ENCODE measurements around the gene MAGI2. TPM values are rescaled to one million over a fixed set of nuclear protein-coding genes. Genes with fewer than 3 reads are reported as not detected.

The MAGI2 gene
- total RNA-seq, 1 experiment from 2014 or later = 0.22 TPM

DNA sequence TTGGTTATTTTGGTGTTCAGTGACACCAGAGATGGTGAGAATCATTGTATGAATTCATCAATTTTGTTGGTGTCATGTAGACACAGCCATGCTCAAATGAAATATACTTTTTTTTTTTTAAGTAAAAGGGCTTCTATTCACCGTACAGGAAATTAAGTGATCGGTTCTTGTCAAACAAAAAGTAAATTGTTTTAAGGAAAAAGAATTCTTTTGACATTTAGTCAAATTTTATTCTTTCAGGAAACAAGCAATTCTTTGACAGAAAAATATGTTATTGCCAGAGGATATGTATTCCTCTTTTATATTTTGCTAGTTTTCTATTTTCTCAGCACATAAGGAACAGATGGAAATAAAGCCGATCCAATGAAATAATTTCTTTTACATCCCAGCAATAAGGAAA lies 551.9 kb downstream of the MAGI2 start:
- no peaks in the 10 kb centered on the region for H3K9me3 ChIP-seq (ENCODE audit: control insufficient read depth in 1 of 2, insufficient read depth in 1 of 2, low read depth in 1 of 2, low read length in 2 of 2)
- no peak overlapping the region for H3K4me2 ChIP-seq (ENCODE audit: low read length)
- DNase-seq (ENCODE audit: low read depth, low spot score) (no peak), ATAC-seq (no peak)
- H2AFZ ChIP-seq (ENCODE audit: low read depth, low read length, poor library complexity, severe bottlenecking) = no peak overlapping the region
- H3K27ac ChIP-seq (ENCODE audit: low read depth, low read length) = no peak overlapping the region
- no peaks in the 10 kb centered on the region for H3K79me2 ChIP-seq (ENCODE audit: insufficient read depth, low read length)
- H3K4me3 ChIP-seq (replicated peaks in 1 of 2; ENCODE audit: low read depth in 1 of 2, low read length in 2 of 2) = no peak overlapping the region
- ChIA-PET POLR2A (no interaction called here), RAD21 (ENCODE audit: low non-redundant PET in 1 of 2, low total read pairs in 2 of 2, uncharacterized antibody in 2 of 2, unreplicated experiment in 2 of 2) (no interaction called here), CTCF (no interaction called here)
- H3K4me1 ChIP-seq (ENCODE audit: control insufficient read depth in 1 of 2, insufficient read depth in 2 of 2, low read length in 2 of 2) = no peaks in the 10 kb centered on the region
- TF ChIP-seq, protein P1, sequence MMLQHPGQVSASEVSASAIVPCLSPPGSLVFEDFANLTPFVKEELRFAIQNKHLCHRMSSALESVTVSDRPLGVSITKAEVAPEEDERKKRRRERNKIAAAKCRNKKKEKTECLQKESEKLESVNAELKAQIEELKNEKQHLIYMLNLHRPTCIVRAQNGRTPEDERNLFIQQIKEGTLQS (IDR thresholded peaks at IDR 0.05) = no peak
- TF ChIP-seq POLR2AphosphoS5 (IDR thresholded peaks at IDR 0.05; ENCODE audit: low read depth, low read length) = no peak
- H3K9ac ChIP-seq (ENCODE audit: low read length) = no peak overlapping the region
- no peaks in the 10 kb centered on the region for H3K36me3 ChIP-seq (ENCODE audit: control insufficient read depth in 1 of 2, insufficient read depth in 2 of 2, low read length in 2 of 2)
- no peaks in the 10 kb centered on the region for H4K20me1 ChIP-seq (ENCODE audit: insufficient read depth)
- no peaks in the 10 kb centered on the region for H3K9me2 ChIP-seq (ENCODE audit: insufficient read depth)
- intact Hi-C loops (cut with micrococcal nuclease) = no loop called here
- no peaks in the 10 kb centered on the region for H3K27me3 ChIP-seq (ENCODE audit: insufficient read depth, low read length)
- no TSS peak for BruUV-seq (replicated peaks)

DNA sequence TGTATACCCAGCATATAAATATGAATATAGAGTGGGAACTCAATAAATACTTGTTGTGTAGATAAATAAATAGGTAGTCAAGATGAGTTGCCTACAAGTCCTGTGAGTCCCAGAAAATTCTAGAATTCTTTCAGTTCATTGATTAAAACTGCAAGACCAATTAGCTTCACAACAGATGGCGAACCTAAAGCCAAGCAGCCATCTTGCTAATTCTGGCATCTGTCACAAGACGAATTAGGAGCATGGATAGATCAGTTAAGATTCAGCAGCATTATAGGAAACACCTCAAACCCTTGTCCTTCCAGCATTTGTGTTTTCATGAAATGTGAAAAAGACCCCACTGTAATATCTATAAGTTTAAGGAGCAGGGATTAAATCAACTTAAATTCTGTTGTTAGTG lies 552.7 kb downstream of the MAGI2 start:
- CTCF ChIA-PET = no interaction called here
- no TSS peak for BruUV-seq (replicated peaks)
- TF ChIP-seq ELF1 (IDR thresholded peaks at IDR 0.05; ENCODE audit: borderline replicate concordance, low read depth) (no peak), ZNF274 (IDR thresholded peaks at IDR 0.05; ENCODE audit: low read depth, low read length) (no peak), POLR2AphosphoS5 (IDR thresholded peaks at IDR 0.05; ENCODE audit: low read depth, low read length) (no peak), YY1 (IDR thresholded peaks at IDR 0.05; ENCODE audit: extremely low read depth, insufficient replicate concordance, low read depth, low read length) (no peak), CEBPB (IDR thresholded peaks at IDR 0.05; ENCODE audit: low read depth) (no peak), FOSL1 (IDR thresholded peaks at IDR 0.05; ENCODE audit: low read depth) (no peak), EGR1 (IDR thresholded peaks at IDR 0.05; ENCODE audit: low read depth) (no peak)
- TF ChIP-seq, protein P2, sequence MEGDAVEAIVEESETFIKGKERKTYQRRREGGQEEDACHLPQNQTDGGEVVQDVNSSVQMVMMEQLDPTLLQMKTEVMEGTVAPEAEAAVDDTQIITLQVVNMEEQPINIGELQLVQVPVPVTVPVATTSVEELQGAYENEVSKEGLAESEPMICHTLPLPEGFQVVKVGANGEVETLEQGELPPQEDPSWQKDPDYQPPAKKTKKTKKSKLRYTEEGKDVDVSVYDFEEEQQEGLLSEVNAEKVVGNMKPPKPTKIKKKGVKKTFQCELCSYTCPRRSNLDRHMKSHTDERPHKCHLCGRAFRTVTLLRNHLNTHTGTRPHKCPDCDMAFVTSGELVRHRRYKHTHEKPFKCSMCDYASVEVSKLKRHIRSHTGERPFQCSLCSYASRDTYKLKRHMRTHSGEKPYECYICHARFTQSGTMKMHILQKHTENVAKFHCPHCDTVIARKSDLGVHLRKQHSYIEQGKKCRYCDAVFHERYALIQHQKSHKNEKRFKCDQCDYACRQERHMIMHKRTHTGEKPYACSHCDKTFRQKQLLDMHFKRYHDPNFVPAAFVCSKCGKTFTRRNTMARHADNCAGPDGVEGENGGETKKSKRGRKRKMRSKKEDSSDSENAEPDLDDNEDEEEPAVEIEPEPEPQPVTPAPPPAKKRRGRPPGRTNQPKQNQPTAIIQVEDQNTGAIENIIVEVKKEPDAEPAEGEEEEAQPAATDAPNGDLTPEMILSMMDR (IDR thresholded peaks at IDR 0.05 in 2 of 3, conservative IDR thresholded peaks at IDR 0.05 in 1 of 3; ENCODE audit: borderline replicate concordance in 1 of 3, insufficient read depth in 1 of 3, low read depth in 2 of 3, low read length in 2 of 3) = no peak
- TF ChIP-seq, protein P3, sequence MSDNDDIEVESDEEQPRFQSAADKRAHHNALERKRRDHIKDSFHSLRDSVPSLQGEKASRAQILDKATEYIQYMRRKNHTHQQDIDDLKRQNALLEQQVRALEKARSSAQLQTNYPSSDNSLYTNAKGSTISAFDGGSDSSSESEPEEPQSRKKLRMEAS (IDR thresholded peaks at IDR 0.05) = no peak
- TF ChIP-seq, protein P4, sequence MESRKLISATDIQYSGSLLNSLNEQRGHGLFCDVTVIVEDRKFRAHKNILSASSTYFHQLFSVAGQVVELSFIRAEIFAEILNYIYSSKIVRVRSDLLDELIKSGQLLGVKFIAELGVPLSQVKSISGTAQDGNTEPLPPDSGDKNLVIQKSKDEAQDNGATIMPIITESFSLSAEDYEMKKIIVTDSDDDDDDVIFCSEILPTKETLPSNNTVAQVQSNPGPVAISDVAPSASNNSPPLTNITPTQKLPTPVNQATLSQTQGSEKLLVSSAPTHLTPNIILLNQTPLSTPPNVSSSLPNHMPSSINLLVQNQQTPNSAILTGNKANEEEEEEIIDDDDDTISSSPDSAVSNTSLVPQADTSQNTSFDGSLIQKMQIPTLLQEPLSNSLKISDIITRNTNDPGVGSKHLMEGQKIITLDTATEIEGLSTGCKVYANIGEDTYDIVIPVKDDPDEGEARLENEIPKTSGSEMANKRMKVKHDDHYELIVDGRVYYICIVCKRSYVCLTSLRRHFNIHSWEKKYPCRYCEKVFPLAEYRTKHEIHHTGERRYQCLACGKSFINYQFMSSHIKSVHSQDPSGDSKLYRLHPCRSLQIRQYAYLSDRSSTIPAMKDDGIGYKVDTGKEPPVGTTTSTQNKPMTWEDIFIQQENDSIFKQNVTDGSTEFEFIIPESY (IDR thresholded peaks at IDR 0.05; ENCODE audit: extremely low read depth, insufficient replicate concordance, low read length) = no peak

More for the DNA sequence above, 552.7 kb downstream of the MAGI2 start:
- H3K9ac ChIP-seq (ENCODE audit: low read length) = no peak overlapping the region
- H3K4me3 ChIP-seq (replicated peaks in 1 of 2; ENCODE audit: low read depth in 1 of 2, low read length in 2 of 2) = no peak overlapping the region
- H3K9me2 ChIP-seq (ENCODE audit: insufficient read depth) = no peaks in the 10 kb centered on the region
- H3K36me3 ChIP-seq (ENCODE audit: control insufficient read depth in 1 of 2, insufficient read depth in 2 of 2, low read length in 2 of 2) = no peaks in the 10 kb centered on the region
- no peaks in the 10 kb centered on the region for H3K4me1 ChIP-seq (ENCODE audit: control insufficient read depth in 1 of 2, insufficient read depth in 2 of 2, low read length in 2 of 2)
- H4K20me1 ChIP-seq (ENCODE audit: insufficient read depth) = no peaks in the 10 kb centered on the region
- H3K9me3 ChIP-seq (ENCODE audit: control insufficient read depth in 1 of 2, insufficient read depth in 1 of 2, low read depth in 1 of 2, low read length in 2 of 2) = no peaks in the 10 kb centered on the region
- no peaks in the 10 kb centered on the region for H3K27me3 ChIP-seq (ENCODE audit: insufficient read depth, low read length)
- ChIA-PET POLR2A (no interaction called here), RAD21 (ENCODE audit: low non-redundant PET in 1 of 2, low total read pairs in 2 of 2, uncharacterized antibody in 2 of 2, unreplicated experiment in 2 of 2) (no interaction called here)
- H3K4me2 ChIP-seq (ENCODE audit: low read length) = no peak overlapping the region
- ATAC-seq (no peak), DNase-seq (ENCODE audit: low read depth, low spot score) (no peak)
- intact Hi-C loops (cut with micrococcal nuclease) = no loop called here
- H3K79me2 ChIP-seq (ENCODE audit: insufficient read depth, low read length) = no peaks in the 10 kb centered on the region
- H2AFZ ChIP-seq (ENCODE audit: low read depth, low read length, poor library complexity, severe bottlenecking) = no peak overlapping the region
- no peak overlapping the region for H3K27ac ChIP-seq (ENCODE audit: low read depth, low read length)
